Lower leg skin (tissue), 4 donors: ENCODE results near the gene TEX54. TPM values are rescaled to one million over a fixed set of nuclear protein-coding genes. Genes with fewer than 3 reads are reported as not detected.
A peak's percentile ranks its signal among the peaks of the same experiment; 100 is the strongest.

Experiments used
- DNase-seq, 2 donors: peaks; one replicate each; pipeline ENCODE4 v3.0.0-alpha.2; 2019; ENCODE audit warnings: low spot score in 2 of 2
- H3K4me3 ChIP-seq: fragments of 200-600 bp; sonication (generic); 2 replicates; pipeline ENCODE4 v1.5.1; 2017; ENCODE audit warnings: mild to moderate bottlenecking, low read depth; ENCODE audit not compliant: poor library complexity, severe bottlenecking
- CTCF ChIP-seq, 3 donors: fragments of 450-650 bp; IDR thresholded peaks; one replicate each; pipeline ENCODE4 v1.5.1; 2016; ENCODE audit warnings: antibody characterized with exemption in 3 of 3, mild to moderate bottlenecking in 3 of 3, moderate library complexity in 2 of 3
- POLR2A ChIP-seq, 2 donors: fragments of 450-650 bp; IDR thresholded peaks; one replicate each; pipeline ENCODE4 v1.6.1; 2016 to 2017; ENCODE audit warnings: antibody characterized with exemption in 2 of 2, mild to moderate bottlenecking in 1 of 2, moderate library complexity in 1 of 2
- WGBS, 2 donors: methylation state at CpG; one replicate each; pipeline ENCODE4 v1.1.5; 2018; 5-methylcytosine and 5-hydroxymethylcytosine counted together
- intact Hi-C: fragments of 100-400 bp; cut with DNase I; formaldehyde crosslinking; loops from one replicate; pipeline ENCODE4 v1.15.0; 2023; ENCODE audit warnings: low total_unique reads
- total RNA-seq, 4 donors: library from RNA; depleted of rRNA; stranded (reverse); fragments of >200 nt; gene quantifications; one replicate each; pipeline ENCODE4 v1.1.0, GENCODE V29; 2016

Gene TEX54
- total RNA-seq, 4 donors from 2014 or later: not detected

- 77 to 79% methylated on average over 7 of the region's 7 CpGs for WGBS, 2 donors
- DNase-seq: no peak
- TF ChIP-seq CTCF (IDR thresholded peaks at IDR 0.05): no peak
- TF ChIP-seq POLR2A (IDR thresholded peaks at IDR 0.05): no peak
- intact Hi-C loops: loop anchor here (10.0 kb wide), 1 partner anchor 59 kb away; no protein-coding TSS in a partner anchor
- H3K4me3 ChIP-seq: no peak overlapping the region
Measured at GRCh38 chr11:62796281-62796680, 36.4 kb downstream of the TEX54 start.

- WGBS, 2 donors: 85 to 90% methylated on average over 8 of the region's 8 CpGs
- H3K4me3 ChIP-seq: no peak overlapping the region
- intact Hi-C loops: loop anchor here (10.0 kb wide), 1 partner anchor 61 kb away; no protein-coding TSS in a partner anchor
- TF ChIP-seq CTCF (IDR thresholded peaks at IDR 0.05) (no peak), POLR2A (IDR thresholded peaks at IDR 0.05) (no peak)
- no peak for DNase-seq
Measured at GRCh38 chr11:62794201-62794775, 38.4 kb downstream of the TEX54 start.

DNA sequence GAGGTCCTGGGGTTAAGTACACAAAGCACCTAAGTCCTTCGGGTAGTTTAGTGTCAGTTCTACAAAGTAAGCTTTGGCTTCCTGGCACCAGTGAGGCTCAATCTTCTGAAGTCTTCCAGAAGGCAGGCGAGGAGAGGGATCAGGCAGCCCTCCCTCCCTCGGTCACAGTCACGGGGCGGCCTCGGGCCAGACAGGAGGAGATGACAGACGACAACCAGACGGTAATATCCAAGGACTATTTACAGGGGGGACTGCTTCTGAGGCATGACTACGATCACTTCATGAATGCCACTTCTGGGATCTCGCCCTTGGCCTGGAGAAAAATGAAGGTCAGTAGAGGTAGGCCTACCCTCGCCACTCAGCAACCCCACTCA lies 40.5 kb downstream of the TEX54 start:
- WGBS, 2 donors: 22 to 25% methylated on average over 11 of the region's 11 CpGs
- intact Hi-C loops: loop anchor here (10.0 kb wide), 1 partner anchor 63 kb away; no protein-coding TSS in a partner anchor
- TF ChIP-seq POLR2A (IDR thresholded peaks at IDR 0.05) (no peak), CTCF (IDR thresholded peaks at IDR 0.05) (no peak)
- DNase-seq: no peak
- H3K4me3 ChIP-seq: no peak overlapping the region

- peak within 1 kb of the TSS; percentile 77 for H3K4me3 ChIP-seq
- TF ChIP-seq CTCF (IDR thresholded peaks at IDR 0.05) (no peak), POLR2A (IDR thresholded peaks at IDR 0.05) (no peak)
- DNase-seq: peak; percentile 79 to 97
- intact Hi-C loops: loop anchor here (10.0 kb wide), 1 partner anchor 63 kb away; no protein-coding TSS in a partner anchor
- WGBS, 2 donors: 0% methylated on average over 48 to 54 of the region's 58 CpGs
Measured at GRCh38 chr11:62791501-62792201, 41.0 kb downstream of the TEX54 start, which contains the start of gene TMEM223. TMEM223 (minus strand) TSS chr11:62792006; CDS start chr11:62791994, 12 bp downstream.

GRCh38 chr11:62789576-62789975 lies 43.1 kb downstream of the TEX54 start:
- TF ChIP-seq CTCF (IDR thresholded peaks at IDR 0.05): no peak
- no peak for TF ChIP-seq POLR2A (IDR thresholded peaks at IDR 0.05)
- DNase-seq: no peak
- WGBS, 2 donors: 51 to 61% methylated on average over 3 of the region's 3 CpGs
- intact Hi-C loops: no loop called here
- no peak overlapping the region for H3K4me3 ChIP-seq
